ENCODE measurements around the gene PTPA. TPM values are rescaled to one million over a fixed set of nuclear protein-coding genes. Genes with fewer than 3 reads are reported as not detected.

Gene PTPA
- total RNA-seq, 1 donor from 2014 or later, result 143 TPM

DNA sequence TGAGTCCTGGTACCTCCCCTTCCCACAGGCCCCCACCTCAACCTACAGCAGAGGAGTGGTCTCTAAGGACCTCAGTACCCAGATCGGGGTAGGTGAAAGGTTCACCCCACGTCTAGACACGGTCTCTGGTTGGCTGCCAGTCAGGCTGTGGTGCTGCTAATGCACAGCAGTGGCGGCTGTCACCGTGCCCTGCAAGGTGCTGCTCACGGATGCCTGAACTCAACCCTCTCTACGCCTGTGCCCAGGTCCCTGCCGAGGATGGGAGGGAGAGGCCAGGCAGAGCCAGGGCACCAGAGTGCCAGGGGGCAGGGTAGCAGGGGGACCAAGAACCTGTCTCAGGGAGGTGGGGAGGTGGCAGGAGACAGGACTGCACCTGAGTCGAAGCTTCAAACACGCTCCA, 52.5 kb downstream of the PTPA start:
- TF ChIP-seq, protein P1, sequence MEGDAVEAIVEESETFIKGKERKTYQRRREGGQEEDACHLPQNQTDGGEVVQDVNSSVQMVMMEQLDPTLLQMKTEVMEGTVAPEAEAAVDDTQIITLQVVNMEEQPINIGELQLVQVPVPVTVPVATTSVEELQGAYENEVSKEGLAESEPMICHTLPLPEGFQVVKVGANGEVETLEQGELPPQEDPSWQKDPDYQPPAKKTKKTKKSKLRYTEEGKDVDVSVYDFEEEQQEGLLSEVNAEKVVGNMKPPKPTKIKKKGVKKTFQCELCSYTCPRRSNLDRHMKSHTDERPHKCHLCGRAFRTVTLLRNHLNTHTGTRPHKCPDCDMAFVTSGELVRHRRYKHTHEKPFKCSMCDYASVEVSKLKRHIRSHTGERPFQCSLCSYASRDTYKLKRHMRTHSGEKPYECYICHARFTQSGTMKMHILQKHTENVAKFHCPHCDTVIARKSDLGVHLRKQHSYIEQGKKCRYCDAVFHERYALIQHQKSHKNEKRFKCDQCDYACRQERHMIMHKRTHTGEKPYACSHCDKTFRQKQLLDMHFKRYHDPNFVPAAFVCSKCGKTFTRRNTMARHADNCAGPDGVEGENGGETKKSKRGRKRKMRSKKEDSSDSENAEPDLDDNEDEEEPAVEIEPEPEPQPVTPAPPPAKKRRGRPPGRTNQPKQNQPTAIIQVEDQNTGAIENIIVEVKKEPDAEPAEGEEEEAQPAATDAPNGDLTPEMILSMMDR (IDR thresholded peaks at IDR 0.05), result no peak
- no peak overlapping the region for H3K27ac Mint-ChIP-seq (ENCODE audit: unreplicated experiment)
- H3K4me1 Mint-ChIP-seq (ENCODE audit: low read depth), result peaks cover 22% of the 10 kb centered on the region
- H3K36me3 Mint-ChIP-seq (ENCODE audit: low read depth), result peaks cover 3% of the 10 kb centered on the region
- H3K9me3 Mint-ChIP-seq (ENCODE audit: low read depth), result peaks cover 4% of the 10 kb centered on the region
- no peak for DNase-seq (ENCODE audit: low spot score)
- H3K4me3 Mint-ChIP-seq (ENCODE audit: unreplicated experiment), result no peak overlapping the region
- no peaks in the 10 kb centered on the region for H3K27me3 Mint-ChIP-seq (ENCODE audit: low read depth)

DNA sequence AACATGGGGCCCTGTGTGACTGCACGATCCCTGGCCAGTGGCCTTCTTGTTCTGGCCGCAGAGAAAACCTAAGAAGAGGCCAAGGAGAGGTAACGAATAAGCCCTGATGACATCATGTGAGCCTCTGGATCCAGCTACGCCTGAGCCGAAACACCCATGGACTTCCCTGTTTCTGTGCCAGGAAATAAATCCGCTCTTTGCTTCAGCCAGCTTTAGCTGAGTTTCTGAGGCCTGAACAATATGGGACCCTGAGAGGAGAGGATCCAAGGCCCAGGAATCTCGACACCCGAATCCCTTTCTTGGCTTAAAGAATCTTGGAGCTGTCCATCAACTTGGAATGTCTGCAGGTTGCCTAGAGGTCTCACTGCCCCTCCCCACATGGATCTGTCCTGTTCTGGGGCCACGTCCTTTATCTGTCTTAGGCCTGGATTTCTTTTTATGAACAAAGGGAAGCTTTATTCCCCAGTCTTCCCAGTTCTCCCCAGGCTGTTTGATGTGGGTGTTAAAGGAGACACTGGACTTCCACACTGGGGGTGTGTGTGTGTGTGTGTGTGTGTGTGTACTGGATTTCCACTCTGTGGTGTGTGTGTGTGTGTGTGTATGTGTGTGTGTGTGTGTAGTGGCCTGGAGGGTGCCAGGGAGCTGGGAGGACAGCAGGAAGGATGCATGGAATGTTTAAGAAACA, 53.2 kb downstream of the PTPA start:
- no peak overlapping the region for H3K4me3 Mint-ChIP-seq (ENCODE audit: unreplicated experiment)
- H3K27ac Mint-ChIP-seq (ENCODE audit: unreplicated experiment), result peak overlapping the region; percentile 8

DNA sequence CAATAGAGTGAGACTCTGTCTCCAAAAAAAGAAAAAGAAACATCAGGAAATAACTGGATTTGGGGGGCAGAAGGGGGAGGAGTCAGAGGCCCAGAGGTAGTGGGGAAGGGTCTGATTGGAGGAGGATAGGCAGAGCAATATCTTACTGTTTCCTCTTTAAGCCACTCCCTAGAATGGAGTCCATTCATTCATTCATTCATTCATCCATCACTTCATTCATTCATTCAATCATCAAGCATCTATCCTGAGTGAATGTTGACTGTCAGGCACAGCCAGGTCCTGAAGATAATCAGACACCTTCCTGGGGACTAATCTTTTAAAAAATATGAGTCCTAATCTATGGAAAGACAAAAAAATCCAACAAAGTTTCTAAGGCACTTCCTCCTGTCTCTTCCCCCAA, 54.0 kb downstream of the PTPA start:
- H3K36me3 Mint-ChIP-seq (ENCODE audit: low read depth), result peaks cover 3% of the 10 kb centered on the region
- H3K4me1 Mint-ChIP-seq (ENCODE audit: low read depth), result peaks cover 27% of the 10 kb centered on the region
- H3K27me3 Mint-ChIP-seq (ENCODE audit: low read depth), result no peaks in the 10 kb centered on the region
- H3K4me3 Mint-ChIP-seq (ENCODE audit: unreplicated experiment), result no peak overlapping the region
- peaks cover 4% of the 10 kb centered on the region for H3K9me3 Mint-ChIP-seq (ENCODE audit: low read depth)
- no peak for DNase-seq (ENCODE audit: low spot score)
- no peak overlapping the region for H3K27ac Mint-ChIP-seq (ENCODE audit: unreplicated experiment)
- TF ChIP-seq, protein P1 (IDR thresholded peaks at IDR 0.05), result no peak

More for the DNA sequence above, 53.2 kb downstream of the PTPA start:
- DNase-seq (ENCODE audit: low spot score), result no peak
- H3K36me3 Mint-ChIP-seq (ENCODE audit: low read depth), result peaks cover 3% of the 10 kb centered on the region
- H3K9me3 Mint-ChIP-seq (ENCODE audit: low read depth), result peaks cover 4% of the 10 kb centered on the region
- H3K27me3 Mint-ChIP-seq (ENCODE audit: low read depth), result no peaks in the 10 kb centered on the region
- H3K4me1 Mint-ChIP-seq (ENCODE audit: low read depth), result peaks cover 23% of the 10 kb centered on the region
- TF ChIP-seq, protein P1 (IDR thresholded peaks at IDR 0.05), result no peak

DNA sequence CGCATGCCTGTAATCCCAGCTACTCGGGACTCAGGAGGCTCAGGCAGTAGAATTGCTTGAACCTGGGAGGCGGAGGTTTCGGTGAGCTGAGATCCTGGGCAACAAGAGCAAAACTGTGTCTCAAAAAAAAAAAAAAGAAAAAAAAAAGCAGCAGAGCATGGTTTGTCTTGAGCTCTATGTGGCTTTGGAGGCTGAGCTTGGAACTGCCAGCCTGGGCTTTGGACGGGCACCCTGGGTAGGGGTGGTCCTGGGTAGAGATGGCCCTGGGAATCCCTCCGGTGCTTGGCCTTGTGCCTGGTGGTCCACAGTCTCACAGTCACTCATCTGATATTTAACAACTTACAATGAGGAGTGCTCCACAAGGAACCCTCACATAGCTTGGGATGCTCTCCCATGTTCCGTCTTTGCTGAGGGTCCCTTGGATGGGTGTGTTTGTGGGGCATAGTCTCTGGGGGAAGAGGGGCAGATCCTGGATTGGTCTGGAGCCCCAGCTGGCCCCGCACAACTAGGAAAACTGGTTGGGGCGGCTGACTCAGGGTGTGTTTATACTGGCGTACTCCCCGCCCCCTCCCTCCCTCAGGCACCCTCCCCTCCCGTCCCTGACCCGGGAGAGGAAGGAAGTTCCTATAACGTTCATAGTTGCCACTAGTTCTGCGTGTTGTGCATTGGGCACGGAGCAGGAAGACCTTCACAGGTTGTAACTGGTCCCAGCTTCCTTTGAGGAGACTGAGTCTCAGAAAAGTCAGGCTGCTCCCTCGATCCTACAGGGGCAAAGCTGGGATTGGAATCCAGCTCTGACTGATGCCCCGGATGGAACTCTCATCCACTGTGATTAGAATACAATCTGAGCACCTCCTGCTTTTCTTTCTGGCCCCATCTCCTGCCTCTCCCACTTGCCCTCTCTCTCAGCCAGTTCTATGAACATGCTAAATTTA, 55.7 kb downstream of the PTPA start:
- H3K4me1 Mint-ChIP-seq (ENCODE audit: low read depth), result peaks cover 33% of the 10 kb centered on the region
- TF ChIP-seq, protein P1 (IDR thresholded peaks at IDR 0.05), result no peak
- no peaks in the 10 kb centered on the region for H3K27me3 Mint-ChIP-seq (ENCODE audit: low read depth)
- DNase-seq (ENCODE audit: low spot score), result no peak
- H3K27ac Mint-ChIP-seq (ENCODE audit: unreplicated experiment), result peak overlapping the region; percentile 97
- peak overlapping the region; percentile 49 for H3K4me3 Mint-ChIP-seq (ENCODE audit: unreplicated experiment)
- H3K9me3 Mint-ChIP-seq (ENCODE audit: low read depth), result no peaks in the 10 kb centered on the region
- H3K36me3 Mint-ChIP-seq (ENCODE audit: low read depth), result no peaks in the 10 kb centered on the region

DNA sequence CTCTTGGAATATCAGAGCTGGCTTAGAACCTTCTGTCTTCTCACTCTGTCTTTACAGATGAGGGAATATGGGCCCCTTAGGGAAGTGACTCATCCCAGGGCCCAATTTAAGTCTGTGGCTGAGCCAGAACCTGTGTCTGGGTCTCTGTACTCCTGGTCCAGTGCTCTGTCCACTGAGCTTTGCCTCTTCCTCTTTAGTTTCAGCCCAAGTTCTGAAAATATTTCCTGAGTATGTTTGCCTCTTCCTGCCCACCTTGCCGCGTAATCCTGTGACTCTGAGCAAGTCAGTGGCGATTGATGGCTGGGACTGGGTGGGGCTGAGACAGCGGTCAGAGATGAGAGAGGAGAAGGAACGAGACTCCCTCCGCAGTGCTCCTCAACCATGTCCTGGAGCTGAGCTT, 59.0 kb downstream of the PTPA start:
- DNase-seq (ENCODE audit: low spot score), result no peak
- H3K27me3 Mint-ChIP-seq (ENCODE audit: low read depth), result no peaks in the 10 kb centered on the region
- TF ChIP-seq, protein P1 (IDR thresholded peaks at IDR 0.05), result no peak
- H3K36me3 Mint-ChIP-seq (ENCODE audit: low read depth), result no peaks in the 10 kb centered on the region
- no peaks in the 10 kb centered on the region for H3K9me3 Mint-ChIP-seq (ENCODE audit: low read depth)
- no peak overlapping the region for H3K4me3 Mint-ChIP-seq (ENCODE audit: unreplicated experiment)
- peak overlapping the region; percentile 36 for H3K27ac Mint-ChIP-seq (ENCODE audit: unreplicated experiment)
- peaks cover 49% of the 10 kb centered on the region for H3K4me1 Mint-ChIP-seq (ENCODE audit: low read depth)

Measured in chondrocyte (in vitro differentiated cells).